Osteocyte (in vitro differentiated cells): Measurements from ENCODE around the gene MYO5B. TPM values are rescaled to one million over a fixed set of nuclear protein-coding genes. Genes with fewer than 3 reads are reported as not detected.

ENCODE experiments used
- DNase-seq: peaks from one replicate; pipeline ENCODE4 v3.0.0; 2021; ENCODE audit warnings: mixed read lengths; ENCODE audit not compliant: unreplicated experiment; ENCODE audit errors: extremely low spot score
- H3K27ac Mint-ChIP-seq: one replicate; pipeline ENCODE4 v1.8.0; 2021; ENCODE audit warnings: mild to moderate bottlenecking, mixed read lengths; ENCODE audit not compliant: unreplicated experiment
- H3K27me3 Mint-ChIP-seq: one replicate; pipeline ENCODE4 v1.8.0; 2021; ENCODE audit warnings: mixed read lengths; ENCODE audit not compliant: unreplicated experiment
- H3K36me3 Mint-ChIP-seq: one replicate; pipeline ENCODE4 v1.8.0; 2021; ENCODE audit warnings: mixed read lengths; ENCODE audit not compliant: unreplicated experiment
- H3K4me1 Mint-ChIP-seq: one replicate; pipeline ENCODE4 v1.8.0; 2021; ENCODE audit warnings: mixed read lengths; ENCODE audit not compliant: unreplicated experiment
- H3K4me3 Mint-ChIP-seq: one replicate; pipeline ENCODE4 v1.8.0; 2021; ENCODE audit warnings: mild to moderate bottlenecking, moderate library complexity, mixed read lengths; ENCODE audit not compliant: unreplicated experiment
- H3K9me3 Mint-ChIP-seq: one replicate; pipeline ENCODE4 v1.8.0; 2021; ENCODE audit warnings: mixed read lengths; ENCODE audit not compliant: unreplicated experiment
- CTCF ChIP-seq: fragments of 200-600 bp; sonication (generic); IDR thresholded peaks from 2 replicates; pipeline ENCODE4 v1.5.0; 2021; ENCODE audit warnings: antibody characterized with exemption, mild to moderate bottlenecking, moderate library complexity
- total RNA-seq: library from RNA; stranded (reverse); gene quantifications from 2 replicates; pipeline ENCODE4 v1.2.1, GENCODE V29; 2021

MYO5B gene
- total RNA-seq, 1 donor from 2014 or later, result not detected

GRCh38 chr18:49963217-49963616, 231.7 kb downstream of the MYO5B start:
- no peaks in the 10 kb centered on the region for H3K36me3 Mint-ChIP-seq
- DNase-seq, result no peak
- no peaks in the 10 kb centered on the region for H3K4me1 Mint-ChIP-seq
- H3K4me3 Mint-ChIP-seq, result no peak overlapping the region
- no peak overlapping the region for H3K27ac Mint-ChIP-seq
- no peak for TF ChIP-seq CTCF
- peaks cover 8% of the 10 kb centered on the region for H3K27me3 Mint-ChIP-seq
- H3K9me3 Mint-ChIP-seq, result no peaks in the 10 kb centered on the region

- no peaks in the 10 kb centered on the region for H3K36me3 Mint-ChIP-seq
- no peaks in the 10 kb centered on the region for H3K9me3 Mint-ChIP-seq
- DNase-seq, result no peak
- peaks cover 3% of the 10 kb centered on the region for H3K27me3 Mint-ChIP-seq
- no peak overlapping the region for H3K27ac Mint-ChIP-seq
- no peaks in the 10 kb centered on the region for H3K4me1 Mint-ChIP-seq
- no peak overlapping the region for H3K4me3 Mint-ChIP-seq
- no peak for TF ChIP-seq CTCF
Measured at GRCh38 chr18:49961271-49961670, 233.7 kb downstream of the MYO5B start.

- no peak overlapping the region for H3K27ac Mint-ChIP-seq
- no peak overlapping the region for H3K4me3 Mint-ChIP-seq
- H3K36me3 Mint-ChIP-seq, result no peaks in the 10 kb centered on the region
- no peaks in the 10 kb centered on the region for H3K4me1 Mint-ChIP-seq
- DNase-seq, result no peak
- H3K9me3 Mint-ChIP-seq, result no peaks in the 10 kb centered on the region
- no peaks in the 10 kb centered on the region for H3K27me3 Mint-ChIP-seq
- TF ChIP-seq CTCF, result no peak
Measured at GRCh38 chr18:49960376-49960775, 234.6 kb downstream of the MYO5B start.

GRCh38 chr18:49959176-49959575, 235.8 kb downstream of the MYO5B start:
- H3K4me3 Mint-ChIP-seq, result no peak overlapping the region
- no peak for DNase-seq
- no peaks in the 10 kb centered on the region for H3K4me1 Mint-ChIP-seq
- no peaks in the 10 kb centered on the region for H3K36me3 Mint-ChIP-seq
- H3K27ac Mint-ChIP-seq, result no peak overlapping the region
- H3K9me3 Mint-ChIP-seq, result no peaks in the 10 kb centered on the region
- H3K27me3 Mint-ChIP-seq, result no peaks in the 10 kb centered on the region
- TF ChIP-seq CTCF, result no peak

GRCh38 chr18:49955263-49955662, 239.7 kb downstream of the MYO5B start:
- H3K9me3 Mint-ChIP-seq, result no peaks in the 10 kb centered on the region
- peaks cover 14% of the 10 kb centered on the region for H3K27me3 Mint-ChIP-seq
- H3K4me1 Mint-ChIP-seq, result no peaks in the 10 kb centered on the region
- no peak for DNase-seq
- H3K27ac Mint-ChIP-seq, result no peak overlapping the region
- TF ChIP-seq CTCF, result no peak
- no peak overlapping the region for H3K4me3 Mint-ChIP-seq
- no peaks in the 10 kb centered on the region for H3K36me3 Mint-ChIP-seq
